Measurements from ENCODE around the gene SGPP2. TPM values are rescaled to one million over a fixed set of nuclear protein-coding genes. Genes with fewer than 3 reads are reported as not detected.

Gene SGPP2
- total and polyA plus RNA-seq, 2 donors from 2014 or later = 8.2 to 89.8 TPM

GRCh38 chr2:222381566-222381965 is 42.8 kb upstream of the SGPP2 start:
- FAIRE-seq (no peak), DNase-seq (no peak)
- Histone ChIP-seq H3K9ac (ENCODE audit: low read length in 3 of 3) (no peak overlapping the region), H3K9me3 (ENCODE audit: control insufficient read depth in 2 of 3, insufficient read depth in 1 of 3, low read length in 3 of 3) (no peaks in the 10 kb centered on the region), H3K4me3 (ENCODE audit: low read length in 3 of 3) (no peak overlapping the region), H3K27ac (ENCODE audit: low read depth in 2 of 2, low read length in 2 of 2) (no peak overlapping the region), H3K36me3 (ENCODE audit: control insufficient read depth in 2 of 3, insufficient read depth in 3 of 3, low read length in 3 of 3) (no peaks in the 10 kb centered on the region), H3K4me1 (ENCODE audit: control insufficient read depth in 2 of 3, insufficient read depth in 2 of 3, low read depth in 1 of 3, low read length in 3 of 3) (no peaks in the 10 kb centered on the region), H3K27me3 (ENCODE audit: control insufficient read depth, insufficient read depth, low read length) (no peaks in the 10 kb centered on the region)
- intact Hi-C loops (cut with DNase I) = no loop called here
- TF ChIP-seq CTCF (IDR thresholded peaks at IDR 0.05; ENCODE audit: borderline replicate concordance, extremely low read depth, insufficient read depth) = no peak

GRCh38 chr2:222383255-222383654 is 41.1 kb upstream of the SGPP2 start:
- no peaks in the 10 kb centered on the region for H3K9me3 ChIP-seq (ENCODE audit: control insufficient read depth in 2 of 3, insufficient read depth in 1 of 3, low read length in 3 of 3)
- FAIRE-seq = no peak
- DNase-seq = no peak
- no peaks in the 10 kb centered on the region for H3K36me3 ChIP-seq (ENCODE audit: control insufficient read depth in 2 of 3, insufficient read depth in 3 of 3, low read length in 3 of 3)
- no peak for TF ChIP-seq CTCF (IDR thresholded peaks at IDR 0.05; ENCODE audit: borderline replicate concordance, extremely low read depth, insufficient read depth)
- intact Hi-C loops (cut with DNase I) = no loop called here
- no peak overlapping the region for H3K9ac ChIP-seq (ENCODE audit: low read length in 3 of 3)
- no peak overlapping the region for H3K4me3 ChIP-seq (ENCODE audit: low read length in 3 of 3)
- H3K27ac ChIP-seq (ENCODE audit: low read depth in 2 of 2, low read length in 2 of 2) = no peak overlapping the region
- no peaks in the 10 kb centered on the region for H3K4me1 ChIP-seq (ENCODE audit: control insufficient read depth in 2 of 3, insufficient read depth in 2 of 3, low read depth in 1 of 3, low read length in 3 of 3)
- no peaks in the 10 kb centered on the region for H3K27me3 ChIP-seq (ENCODE audit: control insufficient read depth, insufficient read depth, low read length)

GRCh38 chr2:222391743-222392285 is 32.5 kb upstream of the SGPP2 start:
- TF ChIP-seq CTCF (IDR thresholded peaks at IDR 0.05; ENCODE audit: borderline replicate concordance, extremely low read depth, insufficient read depth) = no peak
- Histone ChIP-seq H3K4me1 (ENCODE audit: control insufficient read depth in 2 of 3, insufficient read depth in 2 of 3, low read depth in 1 of 3, low read length in 3 of 3) (no peaks in the 10 kb centered on the region), H3K27ac (ENCODE audit: low read depth in 2 of 2, low read length in 2 of 2) (no peak overlapping the region), H3K9me3 (ENCODE audit: control insufficient read depth in 2 of 3, insufficient read depth in 1 of 3, low read length in 3 of 3) (no peaks in the 10 kb centered on the region), H3K27me3 (ENCODE audit: control insufficient read depth, insufficient read depth, low read length) (no peaks in the 10 kb centered on the region), H3K4me3 (ENCODE audit: low read length in 3 of 3) (no peak overlapping the region), H3K36me3 (ENCODE audit: control insufficient read depth in 2 of 3, insufficient read depth in 3 of 3, low read length in 3 of 3) (no peaks in the 10 kb centered on the region), H3K9ac (ENCODE audit: low read length in 3 of 3) (no peak overlapping the region)
- FAIRE-seq (no peak), DNase-seq (no peak)
- intact Hi-C loops (cut with DNase I) = no loop called here

- Histone ChIP-seq H3K9me3 (ENCODE audit: control insufficient read depth in 2 of 3, insufficient read depth in 1 of 3, low read length in 3 of 3) (no peaks in the 10 kb centered on the region), H3K9ac (ENCODE audit: low read length in 3 of 3) (no peak overlapping the region), H3K4me1 (ENCODE audit: control insufficient read depth in 2 of 3, insufficient read depth in 2 of 3, low read depth in 1 of 3, low read length in 3 of 3) (no peaks in the 10 kb centered on the region), H3K27me3 (ENCODE audit: control insufficient read depth, insufficient read depth, low read length) (no peaks in the 10 kb centered on the region), H3K27ac (ENCODE audit: low read depth in 2 of 2, low read length in 2 of 2) (no peak overlapping the region), H3K4me3 (ENCODE audit: low read length in 3 of 3) (no peak overlapping the region), H3K36me3 (ENCODE audit: control insufficient read depth in 2 of 3, insufficient read depth in 3 of 3, low read length in 3 of 3) (no peaks in the 10 kb centered on the region)
- FAIRE-seq (no peak), DNase-seq (no peak)
- intact Hi-C loops (cut with DNase I) = no loop called here
- no peak for TF ChIP-seq CTCF (IDR thresholded peaks at IDR 0.05; ENCODE audit: borderline replicate concordance, extremely low read depth, insufficient read depth)
Observed at GRCh38 chr2:222393733-222394267, 30.5 kb upstream of the SGPP2 start.
